Vagina (tissue), 2 donors: ENCODE data around the gene STX3. TPM values are rescaled to one million over a fixed set of nuclear protein-coding genes. Genes with fewer than 3 reads are reported as not detected.

Source experiments
- DNase-seq, 2 donors: peaks; one replicate each; pipeline ENCODE4 v3.0.0-alpha.2; 2017; ENCODE audit errors: extremely low spot score in 2 of 2
- H3K27ac ChIP-seq: fragments of 200-600 bp; sonication (generic); one replicate; pipeline ENCODE4 v1.5.1; 2019
- H3K27me3 ChIP-seq: fragments of 200-600 bp; sonication (generic); one replicate; pipeline ENCODE4 v1.5.1; 2019
- H3K36me3 ChIP-seq, 2 donors: fragments of 200-600 bp; sonication (generic); one replicate each; pipeline ENCODE4 v1.5.1; 2017 to 2019
- H3K4me1 ChIP-seq: fragments of 200-600 bp; sonication (generic); one replicate; pipeline ENCODE4 v1.5.1; 2019
- H3K4me3 ChIP-seq, 2 donors: fragments of 200-600 bp; sonication (generic); 1 replicate in 1 of 2; 2 replicates in 1 of 2; pipeline ENCODE4 v1.5.1; 2016 to 2019
- H3K9me3 ChIP-seq: fragments of 200-600 bp; sonication (generic); one replicate; pipeline ENCODE4 v1.5.1; 2019
- CTCF ChIP-seq, 3 experiments: fragments of 450-650 bp in 2 of 3; fragments of 200-600 bp in 1 of 3; sonication (generic) in 1 of 3; IDR thresholded peaks; one replicate each; pipeline ENCODE4 v1.5.1; 2017 to 2019; ENCODE audit warnings: antibody characterized with exemption in 3 of 3, mild to moderate bottlenecking in 2 of 3, moderate library complexity in 2 of 3
- POLR2A ChIP-seq, 2 donors: fragments of 450-650 bp; IDR thresholded peaks; one replicate each; pipeline ENCODE4 v1.6.1; 2017; ENCODE audit warnings: antibody characterized with exemption in 2 of 2, mild to moderate bottlenecking in 2 of 2, moderate library complexity in 2 of 2
- POLR2AphosphoS5 ChIP-seq, 2 donors: sonication (generic); formaldehyde crosslinking; IDR thresholded peaks; one replicate each; pipeline ENCODE4 v1.9.0; 2017; ENCODE audit warnings: antibody characterized with exemption in 2 of 2, mild to moderate bottlenecking in 2 of 2, low read depth in 1 of 2; ENCODE audit not compliant: insufficient read depth in 1 of 2
- intact Hi-C: fragments of 100-400 bp; cut with DNase I; formaldehyde crosslinking; loops from one replicate; pipeline ENCODE4 v1.15.1; 2023
- total RNA-seq: library from RNA; depleted of rRNA; stranded (reverse); fragments of >200 nt; gene quantifications from one replicate; pipeline ENCODE4 v1.2.3, GENCODE V29; 2016

The STX3 gene
- total RNA-seq, 1 donor from 2014 or later, result 39.8 TPM

DNA sequence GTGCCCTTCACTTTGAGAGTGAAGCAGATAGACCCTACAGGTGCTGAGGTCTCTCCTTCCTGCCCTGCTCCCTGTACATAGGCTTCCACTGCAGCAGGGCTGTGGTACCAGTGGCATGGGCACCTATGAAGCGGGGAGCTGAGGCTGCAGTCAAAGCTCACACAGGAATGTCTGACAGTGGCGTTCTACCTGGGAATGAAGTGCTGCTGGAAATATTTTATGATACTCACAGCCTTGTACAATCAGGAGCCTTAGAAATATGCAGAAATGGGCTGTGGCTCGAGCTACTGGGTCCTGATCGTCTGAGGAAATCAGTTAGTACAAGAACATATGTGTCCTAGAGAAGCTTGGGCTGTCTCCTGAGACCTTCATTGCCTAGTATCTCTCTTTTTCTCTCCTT lies 30.6 kb downstream of the STX3 start:
- H3K27me3 ChIP-seq, result no peaks in the 10 kb centered on the region
- H3K9me3 ChIP-seq, result no peaks in the 10 kb centered on the region
- TF ChIP-seq POLR2AphosphoS5 (IDR thresholded peaks at IDR 0.05; ENCODE audit: insufficient read depth in 1 of 2, low read depth in 1 of 2), result no peak
- TF ChIP-seq CTCF (IDR thresholded peaks at IDR 0.05), result no peak
- TF ChIP-seq POLR2A (IDR thresholded peaks at IDR 0.05), result no peak
- H3K36me3 ChIP-seq, result peaks cover 0 to 20% of the 10 kb centered on the region in 2 donors
- H3K27ac ChIP-seq, result no peak overlapping the region
- intact Hi-C loops, result no loop called here
- no peak overlapping the region for H3K4me3 ChIP-seq
- peaks cover 14% of the 10 kb centered on the region for H3K4me1 ChIP-seq
- DNase-seq, result no peak

GRCh38 chr11:59787255-59787588 lies 32.0 kb downstream of the STX3 start:
- Histone ChIP-seq H3K4me3 (no peak overlapping the region), H3K27me3 (no peaks in the 10 kb centered on the region), H3K36me3 (peaks cover 0 to 25% of the 10 kb centered on the region in 2 donors), H3K27ac (no peak overlapping the region), H3K9me3 (no peaks in the 10 kb centered on the region), H3K4me1 (peaks cover 14% of the 10 kb centered on the region)
- TF ChIP-seq CTCF (IDR thresholded peaks at IDR 0.05) (no peak), POLR2A (IDR thresholded peaks at IDR 0.05) (no peak), POLR2AphosphoS5 (IDR thresholded peaks at IDR 0.05; ENCODE audit: insufficient read depth in 1 of 2, low read depth in 1 of 2) (no peak)
- no peak for DNase-seq
- intact Hi-C loops, result no loop called here

- Histone ChIP-seq H3K27ac (no peak overlapping the region), H3K4me1 (peaks cover 14% of the 10 kb centered on the region), H3K9me3 (no peaks in the 10 kb centered on the region), H3K36me3 (peaks cover 0 to 31% of the 10 kb centered on the region in 2 donors), H3K27me3 (no peaks in the 10 kb centered on the region), H3K4me3 (no peak overlapping the region)
- no peak for TF ChIP-seq POLR2AphosphoS5 (IDR thresholded peaks at IDR 0.05; ENCODE audit: insufficient read depth in 1 of 2, low read depth in 1 of 2)
- no peak for TF ChIP-seq POLR2A (IDR thresholded peaks at IDR 0.05)
- no peak for TF ChIP-seq CTCF (IDR thresholded peaks at IDR 0.05)
- no peak for DNase-seq
- intact Hi-C loops, result no loop called here
Observed at GRCh38 chr11:59787816-59788215, 32.6 kb downstream of the STX3 start.

- Histone ChIP-seq H3K4me3 (no peak overlapping the region), H3K27me3 (no peaks in the 10 kb centered on the region), H3K27ac (no peak overlapping the region), H3K9me3 (no peaks in the 10 kb centered on the region), H3K36me3 (peaks cover 0 to 64% of the 10 kb centered on the region in 2 donors), H3K4me1 (peaks cover 10% of the 10 kb centered on the region)
- DNase-seq, result no peak
- no peak for TF ChIP-seq POLR2AphosphoS5 (IDR thresholded peaks at IDR 0.05; ENCODE audit: insufficient read depth in 1 of 2, low read depth in 1 of 2)
- no peak for TF ChIP-seq CTCF (IDR thresholded peaks at IDR 0.05)
- TF ChIP-seq POLR2A (IDR thresholded peaks at IDR 0.05), result no peak
- intact Hi-C loops, result no loop called here
Observed at GRCh38 chr11:59791639-59792038, 36.5 kb downstream of the STX3 start.

DNA sequence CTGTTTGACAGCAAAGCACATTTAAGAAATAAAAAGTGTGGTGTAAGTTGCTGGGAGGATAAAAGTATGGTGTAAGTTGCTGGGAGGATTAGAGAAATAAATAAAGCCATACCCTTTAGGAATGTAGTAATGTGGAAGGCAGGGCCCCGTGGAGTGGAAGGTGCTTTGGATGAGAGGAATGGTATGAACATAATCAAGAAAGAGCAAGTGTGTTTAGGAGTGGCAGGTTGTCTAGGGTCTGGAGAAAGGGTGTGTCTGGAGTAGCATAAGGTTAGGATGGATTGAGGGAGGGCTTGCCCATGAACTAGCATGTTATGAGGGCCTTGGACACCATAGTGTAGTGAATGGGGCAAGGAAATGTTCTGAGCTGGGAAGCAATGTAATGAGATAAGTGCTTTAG lies 37.3 kb downstream of the STX3 start:
- Histone ChIP-seq H3K36me3 (peaks cover 0 to 73% of the 10 kb centered on the region in 2 donors), H3K4me3 (no peak overlapping the region), H3K4me1 (peaks cover 2% of the 10 kb centered on the region), H3K27ac (no peak overlapping the region), H3K9me3 (no peaks in the 10 kb centered on the region), H3K27me3 (no peaks in the 10 kb centered on the region)
- no peak for TF ChIP-seq POLR2A (IDR thresholded peaks at IDR 0.05)
- no peak for TF ChIP-seq POLR2AphosphoS5 (IDR thresholded peaks at IDR 0.05; ENCODE audit: insufficient read depth in 1 of 2, low read depth in 1 of 2)
- TF ChIP-seq CTCF (IDR thresholded peaks at IDR 0.05), result no peak
- no peak for DNase-seq
- intact Hi-C loops, result no loop called here
